Measurements from ENCODE around the gene ZSWIM3. TPM values are rescaled to one million over a fixed set of nuclear protein-coding genes. Genes with fewer than 3 reads are reported as not detected.

Gene ZSWIM3
- total and polyA plus RNA-seq, 2 of the 13 experiments (the other 11 are each of a cell fraction or from before 2014, with no cell fraction given): 5.2 to 5.8 TPM

- TF ChIP-seq ZNF142 (CRISPR knock-in tag; IDR thresholded peaks at IDR 0.05): no peak
- TF ChIP-seq CHD2 (IDR thresholded peaks at IDR 0.05; ENCODE audit: low read depth, low read length): no peak
- TF ChIP-seq TOE1 (CRISPR knock-in tag; IDR thresholded peaks at IDR 0.05): no peak
- no peak for TF ChIP-seq FOXP1 (IDR thresholded peaks at IDR 0.05)
- no peak for TF ChIP-seq FOXP1 (CRISPR knock-in tag; IDR thresholded peaks at IDR 0.05)
- TF ChIP-seq DNMT1 (CRISPR knock-in tag; IDR thresholded peaks at IDR 0.05): peak; percentile 81; the same call in 1 of the 2 replicates
- TF ChIP-seq MAZ (IDR thresholded peaks at IDR 0.05; ENCODE audit: borderline replicate concordance, low read depth, low read length): 0 out of 2 replicates have a peak, but pooled peaks have one; percentile 31
- 0 out of 2 replicates have a peak, but pooled peaks have one; percentile 53 for TF ChIP-seq MAZ (CRISPR knock-in tag; IDR thresholded peaks at IDR 0.05; ENCODE audit: low read depth)
- TF ChIP-seq, protein P1, sequence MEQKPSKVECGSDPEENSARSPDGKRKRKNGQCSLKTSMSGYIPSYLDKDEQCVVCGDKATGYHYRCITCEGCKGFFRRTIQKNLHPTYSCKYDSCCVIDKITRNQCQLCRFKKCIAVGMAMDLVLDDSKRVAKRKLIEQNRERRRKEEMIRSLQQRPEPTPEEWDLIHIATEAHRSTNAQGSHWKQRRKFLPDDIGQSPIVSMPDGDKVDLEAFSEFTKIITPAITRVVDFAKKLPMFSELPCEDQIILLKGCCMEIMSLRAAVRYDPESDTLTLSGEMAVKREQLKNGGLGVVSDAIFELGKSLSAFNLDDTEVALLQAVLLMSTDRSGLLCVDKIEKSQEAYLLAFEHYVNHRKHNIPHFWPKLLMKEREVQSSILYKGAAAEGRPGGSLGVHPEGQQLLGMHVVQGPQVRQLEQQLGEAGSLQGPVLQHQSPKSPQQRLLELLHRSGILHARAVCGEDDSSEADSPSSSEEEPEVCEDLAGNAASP (CRISPR knock-in tag; IDR thresholded peaks at IDR 0.05; ENCODE audit: borderline replicate concordance): peak; percentile 34; the same call in 1 of the 2 replicates
- no peak for TF ChIP-seq HES4 (CRISPR knock-in tag; IDR thresholded peaks at IDR 0.05; ENCODE audit: borderline replicate concordance)
- TF ChIP-seq SALL2 (CRISPR knock-in tag; IDR thresholded peaks at IDR 0.05): no peak
- TF ChIP-seq BORCS8-MEF2B (CRISPR knock-in tag; IDR thresholded peaks at IDR 0.05): 0 out of 2 replicates have a peak, but pooled peaks have one; percentile 83
- TF ChIP-seq SAP130 (CRISPR knock-in tag; IDR thresholded peaks at IDR 0.05; ENCODE audit: low read depth): peak; percentile 56; the same call in 1 of the 2 replicates
- TF ChIP-seq, protein P2, sequence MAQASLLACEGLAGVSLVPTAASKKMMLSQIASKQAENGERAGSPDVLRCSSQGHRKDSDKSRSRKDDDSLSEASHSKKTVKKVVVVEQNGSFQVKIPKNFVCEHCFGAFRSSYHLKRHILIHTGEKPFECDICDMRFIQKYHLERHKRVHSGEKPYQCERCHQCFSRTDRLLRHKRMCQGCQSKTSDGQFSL (CRISPR knock-in tag; IDR thresholded peaks at IDR 0.05): peak; percentile 84
- TF ChIP-seq HNRNPUL1 (IDR thresholded peaks at IDR 0.05; ENCODE audit: low read depth, low read length): no peak
- no peak for TF ChIP-seq ZNF773 (CRISPR knock-in tag; IDR thresholded peaks at IDR 0.05; ENCODE audit: borderline replicate concordance)
- 0 out of 2 replicates have a peak, but pooled peaks have one; percentile 44 for TF ChIP-seq NFIB (CRISPR knock-in tag; IDR thresholded peaks at IDR 0.05; ENCODE audit: borderline replicate concordance)
- TF ChIP-seq YY1 (IDR thresholded peaks at IDR 0.05; ENCODE audit: insufficient read depth, insufficient replicate concordance, low read depth, low read length): peak; percentile 66
- TF ChIP-seq, protein P3, sequence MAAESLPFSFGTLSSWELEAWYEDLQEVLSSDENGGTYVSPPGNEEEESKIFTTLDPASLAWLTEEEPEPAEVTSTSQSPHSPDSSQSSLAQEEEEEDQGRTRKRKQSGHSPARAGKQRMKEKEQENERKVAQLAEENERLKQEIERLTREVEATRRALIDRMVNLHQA (CRISPR knock-in tag; IDR thresholded peaks at IDR 0.05): no peak
- no peak for TF ChIP-seq ZNF879 (CRISPR knock-in tag; IDR thresholded peaks at IDR 0.05)
- TF ChIP-seq STAG1 (CRISPR knock-in tag; IDR thresholded peaks at IDR 0.05): peak; percentile 98
- no peak for TF ChIP-seq HIVEP1 (CRISPR knock-in tag; IDR thresholded peaks at IDR 0.05)
Observed at GRCh38 chr20:45823949-45824835, 33.2 kb upstream of the ZSWIM3 start (continued).

Measured in HepG2 (cell line).